GM12878 (cell line): ENCODE measurements around the gene ELN. TPM values are rescaled to one million over a fixed set of nuclear protein-coding genes. Genes with fewer than 3 reads are reported as not detected.

Source experiments
- ATAC-seq: fragments of 200-7000 bp; cut with Tn5 transposase; 3 replicates; pipeline ENCODE4 v1.9.1; 2020; ENCODE audit warnings: mild to moderate bottlenecking, moderate library complexity
- BruUV-seq: library from RNA; stranded (reverse); fragments of 400-500 nt; replicated peaks from 2 replicates; lab custom pipeline; 2021; lab: Mats Ljungman, UMichigan
- CTCF ChIA-PET: fragments of 300-600 bp; sonication (Branson Sonifier 250); formaldehyde crosslinking; extraction: SDS; loops from one replicate; lab custom pipeline; 2021; ENCODE audit warnings: inconsistent platforms; lab: Yijun Ruan, JAX
- POLR2A ChIA-PET: fragments of 350-600 bp; formaldehyde crosslinking; extraction: SDS; loops from one replicate; lab custom pipeline; 2021; ENCODE audit warnings: inconsistent platforms; lab: Charles Lee
- RAD21 ChIA-PET: fragments of 300-600 bp; sonication (Branson Sonifier 250); formaldehyde crosslinking; loops from one replicate; lab custom pipeline; 2023; ENCODE audit warnings: antibody characterized with exemption; ENCODE audit not compliant: unreplicated experiment; lab: Charles Lee
- SMC1A ChIA-PET: fragments of 300-600 bp; sonication (Branson Sonifier 250); formaldehyde crosslinking; loops from one replicate; lab custom pipeline; 2023; ENCODE audit not compliant: unreplicated experiment, uncharacterized antibody; lab: Charles Lee
- DNase-seq: peaks from one replicate; pipeline ENCODE4 v3.0.0-alpha.2; 2011; ENCODE audit warnings: low read depth, low spot score
- FAIRE-seq: peaks from 3 replicates; lab custom pipeline; 2011; peaks lifted over from hg19 to GRCh38; lab: Jason Lieb, UNC
- H2AFZ ChIP-seq: 2 replicates; pipeline ENCODE4 v1.6.0; 2011; ENCODE audit warnings: low read depth, low read length, control low read depth; ENCODE audit not compliant: control insufficient read depth
- H3K27ac ChIP-seq: 2 replicates; pipeline ENCODE4 v1.5.1; 2011; ENCODE audit warnings: control low read depth; ENCODE audit not compliant: control insufficient read depth, insufficient read depth
- H3K27me3 ChIP-seq, 2 experiments: replicated peaks in 1 of 2; 2 replicates each; pipeline versions ENCODE4 v1.6.0 to v1.6.1; 2011; ENCODE audit warnings: low read length in 1 of 2; ENCODE audit not compliant: control insufficient read depth in 2 of 2, insufficient read depth in 2 of 2
- H3K36me3 ChIP-seq, 2 experiments: 2 replicates each; pipeline ENCODE4 v1.5.1; 2011; ENCODE audit warnings: low read length in 1 of 2; ENCODE audit not compliant: control insufficient read depth in 2 of 2, insufficient read depth in 2 of 2
- H3K4me1 ChIP-seq: 2 replicates; pipeline ENCODE4 v1.6.1; 2011; ENCODE audit warnings: mild to moderate bottlenecking, low read length, moderate library complexity, mixed read lengths; ENCODE audit not compliant: control insufficient read depth, insufficient read depth
- H3K4me2 ChIP-seq: 2 replicates; pipeline ENCODE4 v1.6.0; 2011; ENCODE audit warnings: control low read depth; ENCODE audit not compliant: control insufficient read depth, insufficient read depth
- H3K4me3 ChIP-seq: fragments of 200-600 bp; sonication (generic); 2 replicates; pipeline ENCODE4 v1.5.1; 2016
- H3K79me2 ChIP-seq: 2 replicates; pipeline ENCODE4 v1.6.0; 2011; ENCODE audit warnings: low read length; ENCODE audit not compliant: control insufficient read depth, insufficient read depth
- H3K9ac ChIP-seq: 2 replicates; pipeline ENCODE4 v1.8.0; 2011; ENCODE audit warnings: low read length, control low read depth, mixed read lengths; ENCODE audit not compliant: control insufficient read depth, insufficient read depth
- H3K9me3 ChIP-seq: replicated peaks from 3 replicates; pipeline ENCODE4 v1.5.1; 2011; ENCODE audit warnings: mild to moderate bottlenecking, low read length; ENCODE audit not compliant: control insufficient read depth, insufficient read depth
- H4K20me1 ChIP-seq: 2 replicates; pipeline ENCODE4 v1.6.0; 2011; ENCODE audit not compliant: control insufficient read depth, insufficient read depth
- E4F1 ChIP-seq: fragments of 450-650 bp; IDR thresholded peaks from 2 replicates; pipeline ENCODE4 v1.6.1; 2018; ENCODE audit warnings: borderline replicate concordance, mild to moderate bottlenecking; ENCODE audit not compliant: partially characterized antibody
- EGR1 ChIP-seq, 2 experiments: IDR thresholded peaks; 1 replicate in 1 of 2; 2 replicates in 1 of 2; pipeline ENCODE4 v1.6.1; 2011 to 2012; ENCODE audit warnings: low read depth in 2 of 2, low read length in 2 of 2, borderline replicate concordance in 1 of 2, mild to moderate bottlenecking in 1 of 2, moderate library complexity in 1 of 2
- NKRF ChIP-seq: fragments of 450-650 bp; conservative IDR thresholded peaks from 2 replicates; pipeline ENCODE4 v1.6.1; 2017; ENCODE audit warnings: mild to moderate bottlenecking, moderate library complexity
- RAD21 ChIP-seq: IDR thresholded peaks from 2 replicates; pipeline ENCODE4 v1.6.1; 2011; ENCODE audit warnings: mild to moderate bottlenecking, low read depth, low read length, moderate library complexity; ENCODE audit not compliant: insufficient read depth
- SIN3A ChIP-seq: IDR thresholded peaks from 2 replicates; pipeline ENCODE4 v1.6.1; 2012; ENCODE audit warnings: low read depth, low read length, improper control_type of control experiment
- TCF12 ChIP-seq: IDR thresholded peaks from 2 replicates; pipeline ENCODE4 v1.6.1; 2011; ENCODE audit warnings: low read depth, mild to moderate bottlenecking, low read length
- ZSCAN29 ChIP-seq: fragments of 450-650 bp; IDR thresholded peaks from 2 replicates; pipeline ENCODE4 v1.6.1; 2017; ENCODE audit warnings: mild to moderate bottlenecking, moderate library complexity
- WGBS: methylation state at CpG from one replicate; pipeline ENCODE4 v1.1.6; 2016; ENCODE audit warnings: low lambda C conversion rate; ENCODE audit not compliant: insufficient replicate concordance, insufficient coverage; ENCODE audit errors: missing lambda C conversion rate; 5-methylcytosine and 5-hydroxymethylcytosine counted together
- in situ Hi-C: fragments of 300-500 bp; cut with MboI; formaldehyde crosslinking; loops from 9 replicates; pipeline ENCODE4 v1.14.3; 2018; ENCODE audit warnings: mixed read lengths
- intact Hi-C: fragments of 100-400 bp; cut with micrococcal nuclease; formaldehyde crosslinking; loops from one replicate; pipeline ENCODE4 v1.14.2; 2022; ENCODE audit not compliant: unreplicated experiment
- polyA plus RNA-seq, 11 experiments: library from polyadenylated mRNA; depleted of rRNA in 4 of 11; unstranded in 6 of 11; stranded (reverse) in 5 of 11; fragments of >200 nt; fragmentation: Nextera tagmentation in 4 of 11; fragmentation: Illumina TruSeq in 1 of 11; extraction: Ambion mirVana in 4 of 11; extraction: Trizol in 1 of 11; gene quantifications; 1 replicate in 1 of 11; 2 replicates in 10 of 11; pipeline versions ENCODE4 v1.2.1 to v1.2.3, GENCODE V29; 2011 to 2016; ENCODE audit warnings: inconsistent platforms in 2 of 11, missing spikeins in 2 of 11, low read depth in 1 of 11
- total RNA-seq, 4 experiments: library from RNA; depleted of rRNA in 3 of 4; stranded (reverse); fragments of >200 nt in 3 of 4; fragmentation: Illumina TruSeq in 1 of 4; extraction: Trizol in 1 of 4; gene quantifications; 2 replicates each; pipeline versions ENCODE4 v1.2.1 to v1.2.3, GENCODE V29; 2013 to 2021

The ELN gene
- total and polyA plus RNA-seq, 10 of the 15 experiments (the other 5 are each of a cell fraction or from before 2014, with no cell fraction given) = 0.08 to 0.27 (median 0.23) TPM; not detected in 7

GRCh38 chr7:73991522-73992100, 36.4 kb upstream of the ELN start:
- ChIA-PET RAD21 (no interaction called here), CTCF (no interaction called here), POLR2A (no interaction called here)
- Histone ChIP-seq H2AFZ (no peak overlapping the region), H3K4me1 (no peaks in the 10 kb centered on the region), H3K27ac (no peak overlapping the region), H3K9me3 (peaks cover 1% of the 10 kb centered on the region; the same call in 1 of the 3 replicates)
- DNase-seq (no peak), FAIRE-seq (no peak)
- in situ Hi-C loops = no loop called here
- no peak for TF ChIP-seq TCF12
- TF ChIP-seq E4F1 = no peak
- no peak for TF ChIP-seq SIN3A
- no peak for TF ChIP-seq NKRF
- TF ChIP-seq ZSCAN29 = no peak
- no peak for TF ChIP-seq EGR1 (IDR thresholded peaks at IDR 0.05; ENCODE audit: borderline replicate concordance in 1 of 2, low read depth in 2 of 2, low read length in 2 of 2)
- no peak for TF ChIP-seq RAD21
- TF ChIP-seq, all 136 proteins: peak for 0
- Histone ChIP-seq H3K9ac (no peak overlapping the region), H3K36me3 (no peaks in the 10 kb centered on the region), H4K20me1 (no peaks in the 10 kb centered on the region), H3K4me3 (no peak overlapping the region), H3K27me3 (no peaks in the 10 kb centered on the region), H3K4me2 (no peak overlapping the region), H3K79me2 (no peaks in the 10 kb centered on the region)
- BruUV-seq = no TSS peak
- SMC1A ChIA-PET = no interaction called here
- 48% methylated on average over 7 of the region's 7 CpGs for WGBS
- ATAC-seq = no peak
- intact Hi-C loops = no loop called here
